Measurements from ENCODE around the gene EIF4G3.

The EIF4G3 gene

GRCh38 chr1:20760322-20760721 is 416.4 kb downstream of the EIF4G3 start:
- TF ChIP-seq FOXM1 (IDR thresholded peaks at IDR 0.05; ENCODE audit: borderline replicate concordance, low read depth): no peak
